KMS-11 (cell line): Measurements from ENCODE around the gene LRIG3.
A peak's percentile ranks its signal among the peaks of the same experiment; 100 is the strongest.

Experiments
- H2AFZ ChIP-seq: fragments of 200-600 bp; sonication (generic); 2 replicates; pipeline ENCODE4 v1.6.1; 2016; ENCODE audit warnings: antibody characterized with exemption, mixed run types, low read depth
- H3K27ac ChIP-seq: fragments of 200-600 bp; sonication (generic); 2 replicates; pipeline ENCODE4 v1.6.1; 2016; ENCODE audit warnings: mild to moderate bottlenecking, mixed run types
- H3K27me3 ChIP-seq: fragments of 200-600 bp; sonication (generic); 2 replicates; pipeline ENCODE4 v1.6.1; 2017; ENCODE audit warnings: mild to moderate bottlenecking, low read depth, mixed run types, moderate library complexity; ENCODE audit not compliant: insufficient read depth
- H3K36me3 ChIP-seq: fragments of 200-600 bp; sonication (generic); 2 replicates; pipeline ENCODE4 v1.6.1; 2017; ENCODE audit warnings: mild to moderate bottlenecking, mixed run types; ENCODE audit not compliant: insufficient read depth
- H3K4me1 ChIP-seq: fragments of 200-600 bp; sonication (generic); 2 replicates; pipeline ENCODE4 v1.6.1; 2016; ENCODE audit warnings: mild to moderate bottlenecking, low read depth, mixed run types; ENCODE audit not compliant: poor library complexity, severe bottlenecking
- H3K4me2 ChIP-seq: fragments of 200-600 bp; sonication (generic); 2 replicates; pipeline ENCODE4 v1.7.0; 2016; ENCODE audit warnings: mild to moderate bottlenecking, mixed run types
- H3K4me3 ChIP-seq: fragments of 200-600 bp; sonication (generic); IDR thresholded peaks from 2 replicates; pipeline ENCODE4 v1.6.1; 2017; ENCODE audit warnings: low read depth, low read length, mixed read lengths; ENCODE audit not compliant: insufficient read depth
- H3K79me2 ChIP-seq: fragments of 200-600 bp; sonication (generic); 2 replicates; pipeline ENCODE4 v1.6.1; 2016; ENCODE audit warnings: low read depth, mixed run types; ENCODE audit not compliant: insufficient read depth
- H3K9ac ChIP-seq: fragments of 200-600 bp; sonication (generic); 2 replicates; pipeline ENCODE4 v1.6.1; 2016; ENCODE audit warnings: mild to moderate bottlenecking, mixed run types
- H4K20me1 ChIP-seq: fragments of 200-600 bp; sonication (generic); 2 replicates; pipeline ENCODE4 v1.6.1; 2016; ENCODE audit warnings: mild to moderate bottlenecking, mixed run types; ENCODE audit not compliant: insufficient read depth
- CTCF ChIP-seq: fragments of 200-600 bp; sonication (generic); conservative IDR thresholded peaks from 2 replicates; pipeline ENCODE4 v1.6.1; 2017; ENCODE audit warnings: low read depth, mild to moderate bottlenecking, antibody characterized with exemption, low read length, moderate library complexity, mixed read lengths

Gene LRIG3

GRCh38 chr12:58938440-58938839 is 18.1 kb upstream of the LRIG3 start:
- no peaks in the 10 kb centered on the region for H3K4me1 ChIP-seq
- H4K20me1 ChIP-seq: no peaks in the 10 kb centered on the region
- H3K4me3 ChIP-seq: no peak overlapping the region
- no peak overlapping the region for H3K4me2 ChIP-seq
- H3K27ac ChIP-seq: no peak overlapping the region
- H3K9ac ChIP-seq: no peak overlapping the region
- H2AFZ ChIP-seq: no peak overlapping the region
- no peaks in the 10 kb centered on the region for H3K27me3 ChIP-seq
- H3K79me2 ChIP-seq: no peaks in the 10 kb centered on the region
- no peak for TF ChIP-seq CTCF
- H3K36me3 ChIP-seq: no peaks in the 10 kb centered on the region

GRCh38 chr12:58934528-58934927 is 14.2 kb upstream of the LRIG3 start:
- Histone ChIP-seq H3K9ac (no peak overlapping the region), H2AFZ (no peak overlapping the region), H3K79me2 (no peaks in the 10 kb centered on the region), H3K4me1 (no peaks in the 10 kb centered on the region), H3K27me3 (no peaks in the 10 kb centered on the region), H4K20me1 (no peaks in the 10 kb centered on the region), H3K4me3 (no peak overlapping the region), H3K4me2 (no peak overlapping the region), H3K36me3 (no peaks in the 10 kb centered on the region), H3K27ac (no peak overlapping the region)
- no peak for TF ChIP-seq CTCF

GRCh38 chr12:58932806-58933681 is 12.7 kb upstream of the LRIG3 start:
- Histone ChIP-seq H4K20me1 (no peaks in the 10 kb centered on the region), H3K79me2 (no peaks in the 10 kb centered on the region), H3K4me2 (no peak overlapping the region), H2AFZ (no peak overlapping the region), H3K4me3 (no peak overlapping the region), H3K27me3 (no peaks in the 10 kb centered on the region), H3K27ac (no peak overlapping the region), H3K36me3 (no peaks in the 10 kb centered on the region), H3K4me1 (no peaks in the 10 kb centered on the region), H3K9ac (no peak overlapping the region)
- TF ChIP-seq CTCF: no peak

GRCh38 chr12:58931518-58931917 is 11.2 kb upstream of the LRIG3 start:
- no peaks in the 10 kb centered on the region for H3K79me2 ChIP-seq
- H3K4me3 ChIP-seq: no peak overlapping the region
- H3K36me3 ChIP-seq: no peaks in the 10 kb centered on the region
- no peaks in the 10 kb centered on the region for H4K20me1 ChIP-seq
- no peak overlapping the region for H3K4me2 ChIP-seq
- no peaks in the 10 kb centered on the region for H3K27me3 ChIP-seq
- no peak overlapping the region for H3K27ac ChIP-seq
- no peak overlapping the region for H3K9ac ChIP-seq
- H2AFZ ChIP-seq: no peak overlapping the region
- H3K4me1 ChIP-seq: no peaks in the 10 kb centered on the region
- peak; percentile 39 for TF ChIP-seq CTCF
